HL-60 (cell line): ENCODE data around the gene BMP4.

Experiments used
- DNase-seq, 2 experiments: peaks; one replicate each; pipeline ENCODE4 v3.0.0-alpha.2; 2010 to 2020; ENCODE audit warnings: low read depth in 1 of 2, low spot score in 1 of 2
- H3K27ac ChIP-seq: fragments of 250-450 bp; sonication (Bioruptor Pico); replicated peaks from 2 replicates; pipeline ENCODE4 v1.5.1; 2020; ENCODE audit warnings: mild to moderate bottlenecking, moderate library complexity
- H3K27me3 ChIP-seq: fragments of 250-450 bp; sonication (Bioruptor Pico); 2 replicates; pipeline ENCODE4 v1.5.1; 2021; ENCODE audit warnings: mild to moderate bottlenecking, moderate library complexity; ENCODE audit not compliant: insufficient read depth, poor library complexity, severe bottlenecking
- H3K4me3 ChIP-seq: replicated peaks from 2 replicates; pipeline ENCODE4 v1.5.1; 2011; ENCODE audit warnings: mild to moderate bottlenecking, control low read depth, low read length; ENCODE audit not compliant: insufficient read depth
- CTCF ChIP-seq: IDR thresholded peaks from one replicate; pipeline ENCODE4 v1.5.1; 2011; ENCODE audit warnings: low read length, control low read depth, inconsistent platforms; ENCODE audit not compliant: insufficient read depth
- GABPA ChIP-seq: IDR thresholded peaks from 2 replicates; pipeline ENCODE4 v1.6.1; 2012; ENCODE audit warnings: low read depth
- POLR2AphosphoS5 ChIP-seq: IDR thresholded peaks from 2 replicates; pipeline ENCODE4 v1.6.1; 2012; ENCODE audit warnings: low read depth
- REST ChIP-seq: IDR thresholded peaks from 2 replicates; pipeline ENCODE4 v1.6.1; 2012; ENCODE audit warnings: low read depth; ENCODE audit not compliant: insufficient replicate concordance
- SPI1 ChIP-seq: IDR thresholded peaks from 2 replicates; pipeline ENCODE4 v1.6.1; 2012; ENCODE audit warnings: low read depth, mild to moderate bottlenecking, borderline replicate concordance

BMP4 gene

GRCh38 chr14:53962953-53963319 lies 6.3 kb upstream of the BMP4 start:
- Histone ChIP-seq H3K27me3 (peaks cover 30% of the 10 kb centered on the region), H3K4me3 (no peak overlapping the region), H3K27ac (no peak overlapping the region)
- DNase-seq: no peak
- no peak for TF ChIP-seq REST
- no peak for TF ChIP-seq CTCF
- no peak for TF ChIP-seq POLR2AphosphoS5

- no peak for TF ChIP-seq CTCF
- TF ChIP-seq REST: no peak
- no peak for TF ChIP-seq GABPA
- no peak for DNase-seq
- Histone ChIP-seq H3K4me3 (no peak overlapping the region), H3K27me3 (peaks cover 51% of the 10 kb centered on the region), H3K27ac (no peak overlapping the region)
These were observed 2.0 kb upstream of the BMP4 start for GRCh38 chr14:53958628-53959027.

GRCh38 chr14:53957739-53958138 lies 1.1 kb upstream of the BMP4 start:
- Histone ChIP-seq H3K27ac (no peak overlapping the region), H3K4me3 (no peak overlapping the region), H3K27me3 (peaks cover 54% of the 10 kb centered on the region)
- DNase-seq: no peak
- no peak for TF ChIP-seq POLR2AphosphoS5
- TF ChIP-seq CTCF: no peak
- TF ChIP-seq GABPA: no peak
- TF ChIP-seq REST: no peak
- no peak for TF ChIP-seq SPI1
